GM19468 (cell line): ENCODE measurements around the gene ACAP2.

Source experiments
- ATAC-seq: cut with Tn5 transposase; IDR thresholded peaks from one replicate; pipeline ENCODE4 v1.9.1; 2021; ENCODE audit warnings: mild to moderate bottlenecking, moderate library complexity, moderate number of reproducible peaks; ENCODE audit not compliant: unreplicated experiment; ENCODE audit errors: extremely low read depth

The ACAP2 gene

DNA sequence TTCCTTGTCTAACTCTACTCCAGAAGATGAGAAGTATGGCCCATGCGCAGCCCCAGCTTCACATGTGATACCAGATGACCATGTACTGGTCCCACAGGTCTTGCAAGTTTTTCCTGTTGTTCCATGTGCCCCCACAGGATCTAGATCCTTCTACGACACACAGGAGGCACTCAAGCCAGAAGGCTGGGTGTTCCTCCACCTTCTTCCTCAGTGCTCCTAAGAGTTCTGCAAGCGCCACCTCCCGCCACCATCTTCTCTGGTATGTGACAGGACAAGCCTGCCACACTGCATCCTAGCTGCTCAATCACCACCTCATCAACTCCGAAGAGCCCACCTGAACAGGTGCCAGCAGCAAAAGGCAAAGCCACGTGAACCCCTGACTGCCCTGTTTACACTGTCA, 214.9 kb downstream of the ACAP2 start:
- no peak for ATAC-seq

DNA sequence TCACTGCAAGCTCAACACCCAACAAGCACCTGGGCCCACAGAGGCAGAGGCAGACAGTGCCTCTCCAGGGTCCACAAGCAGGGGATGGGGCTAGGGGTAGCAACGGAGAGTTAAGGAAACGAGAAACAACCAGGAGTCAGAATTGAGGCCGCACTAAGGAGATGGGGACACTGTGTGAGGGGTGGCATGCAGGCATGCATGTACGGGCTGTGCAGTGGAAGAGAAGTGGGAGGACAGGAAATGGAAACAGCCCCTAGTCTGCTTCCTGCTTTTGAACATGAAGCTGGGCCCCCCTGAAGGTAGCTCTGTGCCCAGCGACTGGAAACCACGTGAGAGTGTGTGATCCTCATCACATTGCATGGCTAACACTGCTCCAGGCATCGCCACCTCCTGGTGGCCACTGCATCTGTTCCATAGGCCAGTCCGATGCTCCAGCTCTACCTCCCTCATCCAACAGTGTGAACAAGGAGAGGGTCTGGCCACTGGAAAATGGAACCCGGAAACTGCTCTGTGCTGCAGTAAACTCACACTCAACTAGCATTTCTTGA, 215.8 kb downstream of the ACAP2 start:
- no peak for ATAC-seq

DNA sequence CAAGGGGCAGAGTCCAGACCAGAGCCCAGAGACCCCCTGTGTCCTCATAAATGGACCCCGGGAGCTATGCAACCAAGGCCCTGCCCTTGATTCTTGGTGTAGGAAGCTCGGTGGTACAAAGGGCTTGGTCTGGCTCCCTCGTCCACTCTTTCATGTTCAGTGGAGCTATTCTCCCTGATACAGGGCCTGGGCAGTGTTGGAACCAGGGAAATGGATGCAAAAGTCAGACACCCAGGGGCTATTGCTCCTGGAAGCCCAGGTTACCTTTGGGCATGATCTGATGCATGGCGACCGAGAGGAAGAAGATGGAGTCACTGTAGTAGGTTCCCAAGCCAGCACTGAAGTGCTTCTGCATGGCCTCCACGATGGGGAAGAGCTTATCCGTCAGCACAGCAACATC, 216.4 kb downstream of the ACAP2 start:
- no peak for ATAC-seq

DNA sequence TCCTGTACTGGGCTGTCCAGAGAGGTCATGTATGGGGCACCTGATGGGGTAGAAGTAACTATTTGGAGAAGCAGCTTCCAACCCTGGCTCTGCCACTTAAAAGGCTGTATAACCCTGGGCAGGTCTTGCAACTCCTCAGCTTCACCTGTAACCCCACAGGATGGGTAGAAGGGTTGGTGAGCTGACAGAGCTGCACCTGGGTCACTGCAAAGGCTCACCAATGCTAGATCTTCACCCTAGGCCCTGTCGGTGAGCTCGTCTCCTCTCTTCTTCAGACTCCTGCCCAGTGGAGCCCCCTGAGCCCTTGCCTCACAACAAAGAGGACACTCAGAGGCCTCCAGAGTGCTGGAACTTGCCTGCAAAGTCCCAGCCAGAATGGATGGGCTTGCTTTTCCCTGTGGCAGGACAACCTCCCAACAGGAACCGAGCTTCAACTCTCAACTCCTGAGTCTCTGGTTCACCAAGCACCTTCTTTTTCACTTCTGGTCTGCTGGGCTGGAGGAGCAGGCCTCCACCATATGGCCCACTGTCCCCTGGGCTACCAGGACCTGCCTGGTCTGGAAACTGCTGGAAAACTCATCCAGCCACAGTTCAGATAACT, 217.7 kb downstream of the ACAP2 start:
- no peak for ATAC-seq
